CD4-positive, alpha-beta memory T cell (primary cell): ENCODE data around the gene CSNK1G1. TPM values are rescaled to one million over a fixed set of nuclear protein-coding genes. Genes with fewer than 3 reads are reported as not detected.

ENCODE experiments used
- CTCF ChIA-PET: fragments of 350-600 bp; sonication (Branson Sonifier 250); formaldehyde crosslinking; loops from one replicate; lab custom pipeline; 2021; ENCODE audit warnings: inconsistent platforms; ENCODE audit not compliant: partially characterized antibody; lab: Charles Lee
- POLR2A ChIA-PET: fragments of 350-600 bp; sonication (Branson Sonifier 250); formaldehyde crosslinking; loops from one replicate; lab custom pipeline; 2021; ENCODE audit not compliant: partially characterized antibody; lab: Charles Lee
- DNase-seq, 5 donors: peaks; one replicate each; pipeline versions ENCODE4 v3.0.0 to v3.0.0-alpha.2; 2020 to 2022; ENCODE audit warnings: mixed read lengths in 1 of 5
- H3K27ac ChIP-seq: one replicate; pipeline ENCODE4 v1.7.0; 2013; ENCODE audit warnings: low read depth, low read length
- H3K27me3 ChIP-seq: 2 replicates; pipeline ENCODE4 v1.7.0; 2013; ENCODE audit warnings: mild to moderate bottlenecking, low read length, moderate library complexity; ENCODE audit not compliant: insufficient read depth
- H3K36me3 ChIP-seq: 2 replicates; pipeline ENCODE4 v1.7.0; 2013; ENCODE audit warnings: mild to moderate bottlenecking, low read length, moderate library complexity; ENCODE audit not compliant: insufficient read depth
- H3K4me1 ChIP-seq: 2 replicates; pipeline ENCODE4 v1.7.0; 2013; ENCODE audit warnings: mild to moderate bottlenecking, low read length, moderate library complexity; ENCODE audit not compliant: insufficient read depth
- H3K4me3 ChIP-seq, 2 donors: one replicate each; pipeline ENCODE4 v1.7.0; 2013; ENCODE audit warnings: low read length in 2 of 2, mild to moderate bottlenecking in 1 of 2
- H3K9me3 ChIP-seq, 2 donors: one replicate each; pipeline ENCODE4 v1.7.0; 2013; ENCODE audit warnings: low read length in 2 of 2, control low read depth in 1 of 2; ENCODE audit not compliant: control insufficient read depth in 1 of 2
- H3K27ac Mint-ChIP-seq, 7 donors: one replicate each; pipeline ENCODE4 v1.8.0; 2020 to 2021; ENCODE audit warnings: mixed read lengths in 7 of 7, mild to moderate bottlenecking in 6 of 7, inconsistent platforms in 3 of 7, moderate library complexity in 3 of 7
- H3K27me3 Mint-ChIP-seq, 2 donors: one replicate each; pipeline ENCODE4 v1.8.0; 2020 to 2021; ENCODE audit warnings: mixed read lengths in 2 of 2
- H3K36me3 Mint-ChIP-seq, 2 donors: one replicate each; pipeline ENCODE4 v1.8.0; 2020 to 2021; ENCODE audit warnings: mixed read lengths in 2 of 2, inconsistent platforms in 1 of 2, mild to moderate bottlenecking in 1 of 2
- H3K4me1 Mint-ChIP-seq, 4 donors: one replicate each; pipeline ENCODE4 v1.8.0; 2020 to 2021; ENCODE audit warnings: mixed read lengths in 4 of 4, mild to moderate bottlenecking in 1 of 4
- H3K4me3 Mint-ChIP-seq, 8 donors: one replicate each; pipeline ENCODE4 v1.8.0; 2020 to 2021; ENCODE audit warnings: mixed read lengths in 8 of 8, mild to moderate bottlenecking in 7 of 8, moderate library complexity in 6 of 8, inconsistent platforms in 3 of 8
- H3K9me3 Mint-ChIP-seq, 8 donors: one replicate each; pipeline ENCODE4 v1.8.0; 2020 to 2021; ENCODE audit warnings: mixed read lengths in 8 of 8, mild to moderate bottlenecking in 5 of 8, inconsistent platforms in 3 of 8, moderate library complexity in 1 of 8
- intact Hi-C: fragments of 100-400 bp; cut with micrococcal nuclease; formaldehyde crosslinking; loops from one replicate; pipeline ENCODE4 v1.15.1; 2023
- polyA plus RNA-seq, 2 donors: library from polyadenylated mRNA; unstranded; fragments of 300-500 nt; fragmentation: Illumina TruSeq; gene quantifications; one replicate each; pipeline ENCODE4 v1.2.3, GENCODE V29; 2021
- total RNA-seq, 2 experiments: library from RNA; stranded (reverse); gene quantifications; one replicate each; pipeline ENCODE4 v1.2.3, GENCODE V29; 2021

The CSNK1G1 gene
- total and polyA plus RNA-seq, 4 experiments from 2014 or later, result 6.2 to 27.7 (median 24.1) TPM

- no peaks in the 10 kb centered on the region for H3K9me3 Mint-ChIP-seq
- peaks cover 11% of the 10 kb centered on the region for H3K36me3 ChIP-seq
- no peak overlapping the region for H3K4me3 Mint-ChIP-seq
- H3K4me1 Mint-ChIP-seq, result peaks cover 5 to 7% (median 6%) of the 10 kb centered on the region in 4 donors
- no peaks in the 10 kb centered on the region for H3K9me3 ChIP-seq
- POLR2A ChIA-PET, result interaction anchor here (1.3 to 1.6 kb wide), 2 partner anchors 11 to 18 kb away, joined by 5 to 6 read pairs; partner anchors contain the start of gene PPIB
- intact Hi-C loops, result no loop called here
- peaks cover 4% of the 10 kb centered on the region for H3K4me1 ChIP-seq
- DNase-seq, result no peak
- H3K36me3 Mint-ChIP-seq, result peaks cover 24 to 42% of the 10 kb centered on the region in 2 donors
- no peaks in the 10 kb centered on the region for H3K27me3 Mint-ChIP-seq
- no peaks in the 10 kb centered on the region for H3K27me3 ChIP-seq
- CTCF ChIA-PET, result interaction anchor here (1.7 to 3.6 kb wide), 2 partner anchors 9 to 19 kb away, joined by 4 to 28 read pairs; no protein-coding TSS in a partner anchor
- peak overlapping the region in 2 of 7 donors; percentile 48 to 68 for H3K27ac Mint-ChIP-seq
- H3K27ac ChIP-seq, result no peak overlapping the region
- H3K4me3 ChIP-seq, result no peak overlapping the region
Observed at GRCh38 chr15:64144565-64145281, 211.2 kb downstream of the CSNK1G1 start.

- Histone ChIP-seq H3K27ac (no peak overlapping the region), H3K9me3 (no peaks in the 10 kb centered on the region), H3K4me3 (no peak overlapping the region), H3K4me1 (no peaks in the 10 kb centered on the region), H3K36me3 (peaks cover 11% of the 10 kb centered on the region), H3K27me3 (no peaks in the 10 kb centered on the region)
- POLR2A ChIA-PET, result interaction anchor here (0.8 kb wide), 1 partner anchor 9 kb away, joined by 3 read pairs; no protein-coding TSS in a partner anchor
- no peak for DNase-seq
- Mint-ChIP-seq H3K4me1 (peaks cover under 1 to 4% (median 1%) of the 10 kb centered on the region in 4 donors), H3K9me3 (no peaks in the 10 kb centered on the region), H3K36me3 (peaks cover 24 to 42% of the 10 kb centered on the region in 2 donors), H3K27ac (peak overlapping the region in 2 of 7 donors; percentile 48 to 68), H3K4me3 (no peak overlapping the region), H3K27me3 (no peaks in the 10 kb centered on the region)
- intact Hi-C loops, result no loop called here
- CTCF ChIA-PET, result interaction anchor here (1.7 to 3.6 kb wide), 2 partner anchors 10 to 19 kb away, joined by 4 to 28 read pairs; no protein-coding TSS in a partner anchor
Observed at GRCh38 chr15:64144192-64144564, 211.8 kb downstream of the CSNK1G1 start.

- Histone ChIP-seq H3K27me3 (no peaks in the 10 kb centered on the region), H3K4me1 (no peaks in the 10 kb centered on the region), H3K36me3 (peaks cover 18% of the 10 kb centered on the region), H3K4me3 (no peak overlapping the region), H3K27ac (no peak overlapping the region), H3K9me3 (no peaks in the 10 kb centered on the region)
- CTCF ChIA-PET, result interaction anchor here (3.6 kb wide), 1 partner anchor 11 kb away, joined by 28 read pairs; no protein-coding TSS in a partner anchor
- Mint-ChIP-seq H3K4me3 (no peak overlapping the region), H3K4me1 (no peaks in the 10 kb centered on the region), H3K9me3 (no peaks in the 10 kb centered on the region), H3K27me3 (no peaks in the 10 kb centered on the region), H3K36me3 (peaks cover 26 to 49% of the 10 kb centered on the region in 2 donors), H3K27ac (peak overlapping the region in 1 of 7 donors; percentile 48)
- intact Hi-C loops, result no loop called here
- POLR2A ChIA-PET, result no interaction called here
- DNase-seq, result no peak
Observed at GRCh38 chr15:64143276-64143675, 212.7 kb downstream of the CSNK1G1 start.

GRCh38 chr15:64141798-64142512, 214.0 kb downstream of the CSNK1G1 start:
- Histone ChIP-seq H3K4me1 (no peaks in the 10 kb centered on the region), H3K27ac (no peak overlapping the region), H3K27me3 (no peaks in the 10 kb centered on the region), H3K4me3 (no peak overlapping the region), H3K9me3 (no peaks in the 10 kb centered on the region), H3K36me3 (peaks cover 29% of the 10 kb centered on the region)
- ChIA-PET CTCF (interaction anchor here (1.7 kb wide), 1 partner anchor 12 kb away, joined by 4 read pairs; no protein-coding TSS in a partner anchor), POLR2A (interaction anchor here (0.7 kb wide), 1 partner anchor 11 kb away, joined by 3 read pairs; no protein-coding TSS in a partner anchor)
- Mint-ChIP-seq H3K9me3 (no peaks in the 10 kb centered on the region), H3K4me1 (no peaks in the 10 kb centered on the region), H3K27ac (peak overlapping the region in 3 of 7 donors; percentile 46 to 67 (median 55)), H3K36me3 (peaks cover 36 to 61% of the 10 kb centered on the region in 2 donors), H3K27me3 (no peaks in the 10 kb centered on the region), H3K4me3 (no peak overlapping the region)
- DNase-seq, result no peak
- intact Hi-C loops, result no loop called here

GRCh38 chr15:64138331-64138941, 217.5 kb downstream of the CSNK1G1 start:
- ChIA-PET POLR2A (no interaction called here), CTCF (interaction anchor here (1.7 kb wide), 1 partner anchor 11 kb away, joined by 5 read pairs; no protein-coding TSS in a partner anchor)
- no peaks in the 10 kb centered on the region for H3K4me1 Mint-ChIP-seq
- no peaks in the 10 kb centered on the region for H3K9me3 Mint-ChIP-seq
- peaks cover 61 to 78% of the 10 kb centered on the region in 2 donors for H3K36me3 Mint-ChIP-seq
- Histone ChIP-seq H3K36me3 (peaks cover 52% of the 10 kb centered on the region), H3K4me3 (no peak overlapping the region), H3K27ac (no peak overlapping the region), H3K27me3 (no peaks in the 10 kb centered on the region), H3K4me1 (no peaks in the 10 kb centered on the region), H3K9me3 (no peaks in the 10 kb centered on the region)
- H3K27ac Mint-ChIP-seq, result peak overlapping the region in 3 of 7 donors; percentile 13 to 37 (median 17)
- intact Hi-C loops, result no loop called here
- no peaks in the 10 kb centered on the region for H3K27me3 Mint-ChIP-seq
- H3K4me3 Mint-ChIP-seq, result no peak overlapping the region
- DNase-seq, result no peak

GRCh38 chr15:64137226-64137833, 218.6 kb downstream of the CSNK1G1 start:
- Mint-ChIP-seq H3K9me3 (no peaks in the 10 kb centered on the region), H3K36me3 (peaks cover 69 to 80% of the 10 kb centered on the region in 2 donors), H3K4me3 (no peak overlapping the region), H3K27me3 (no peaks in the 10 kb centered on the region), H3K27ac (no peak overlapping the region), H3K4me1 (peaks cover 0 to 1% (median 0%) of the 10 kb centered on the region in 4 donors)
- H3K36me3 ChIP-seq, result peaks cover 62% of the 10 kb centered on the region
- H3K4me1 ChIP-seq, result no peaks in the 10 kb centered on the region
- no peak for DNase-seq
- ChIA-PET CTCF (interaction anchor here (1.7 kb wide), 1 partner anchor 12 kb away, joined by 5 read pairs; no protein-coding TSS in a partner anchor), POLR2A (no interaction called here)
- intact Hi-C loops, result loop anchor here (2.0 kb wide), 1 partner anchor 15 kb away; no protein-coding TSS in a partner anchor
- no peaks in the 10 kb centered on the region for H3K9me3 ChIP-seq
- no peaks in the 10 kb centered on the region for H3K27me3 ChIP-seq
- no peak overlapping the region for H3K4me3 ChIP-seq
- no peak overlapping the region for H3K27ac ChIP-seq
